Measurements from ENCODE around the gene LAMA3. TPM values are rescaled to one million over a fixed set of nuclear protein-coding genes. Genes with fewer than 3 reads are reported as not detected.

Gene LAMA3
- total and polyA plus RNA-seq, 12 donors = 1.6 to 10.2 (median 4.0) TPM

- Histone ChIP-seq H3K4me1 (replicated peaks in 1 of 2) (no peaks in the 10 kb centered on the region), H3K36me3 (replicated peaks in 1 of 2) (no peaks in the 10 kb centered on the region), H3K27ac (no peak overlapping the region), H3K27me3 (no peaks in the 10 kb centered on the region), H3K4me3 (no peak overlapping the region), H3K9me3 (replicated peaks in 1 of 3) (no peaks in the 10 kb centered on the region)
- TF ChIP-seq POLR2A (IDR thresholded peaks at IDR 0.05) = no peak
- TF ChIP-seq CTCF (IDR thresholded peaks at IDR 0.05) = no peak
- no peak for DNase-seq
- 86 to 91% (median 89%) methylated on average over 3 of the region's 3 CpGs for WGBS, 4 donors
- intact Hi-C loops (cut with DNase I) = no loop called here
These were observed 261.4 kb downstream of the LAMA3 start for GRCh38 chr18:23950644-23951043.

- H3K27me3 ChIP-seq = no peaks in the 10 kb centered on the region
- TF ChIP-seq CTCF (IDR thresholded peaks at IDR 0.05) (no peak), POLR2A (IDR thresholded peaks at IDR 0.05) (no peak)
- no peaks in the 10 kb centered on the region for H3K4me1 ChIP-seq (replicated peaks in 1 of 2)
- H3K36me3 ChIP-seq (replicated peaks in 1 of 2) = no peaks in the 10 kb centered on the region
- no peak for DNase-seq
- no peak overlapping the region for H3K27ac ChIP-seq
- H3K4me3 ChIP-seq = no peak overlapping the region
- intact Hi-C loops (cut with DNase I) = no loop called here
- H3K9me3 ChIP-seq (replicated peaks in 1 of 3) = no peaks in the 10 kb centered on the region
- WGBS, 4 donors = 81 to 94% (median 87%) methylated on average over 5 of the region's 5 CpGs
These were observed 262.0 kb downstream of the LAMA3 start for GRCh38 chr18:23951206-23951605.

- Histone ChIP-seq H3K27me3 (no peaks in the 10 kb centered on the region), H3K36me3 (replicated peaks in 1 of 2) (no peaks in the 10 kb centered on the region), H3K9me3 (replicated peaks in 1 of 3) (no peaks in the 10 kb centered on the region), H3K4me3 (no peak overlapping the region), H3K4me1 (replicated peaks in 1 of 2) (no peaks in the 10 kb centered on the region), H3K27ac (no peak overlapping the region)
- intact Hi-C loops (cut with DNase I) = no loop called here
- WGBS, 4 donors = 84 to 95% (median 95%) methylated on average over 2 of the region's 2 CpGs
- DNase-seq = no peak
- TF ChIP-seq POLR2A (IDR thresholded peaks at IDR 0.05) (no peak), CTCF (IDR thresholded peaks at IDR 0.05) (no peak)
These were observed 264.7 kb downstream of the LAMA3 start for GRCh38 chr18:23953984-23954383.

- intact Hi-C loops (cut with DNase I) = no loop called here
- WGBS, 4 donors = 83 to 96% (median 93%) methylated on average over 3 to 5 of the region's 5 CpGs
- H3K36me3 ChIP-seq (replicated peaks in 1 of 2) = no peaks in the 10 kb centered on the region
- H3K4me3 ChIP-seq = no peak overlapping the region
- DNase-seq = no peak
- no peak overlapping the region for H3K27ac ChIP-seq
- no peaks in the 10 kb centered on the region for H3K9me3 ChIP-seq (replicated peaks in 1 of 3)
- no peaks in the 10 kb centered on the region for H3K27me3 ChIP-seq
- no peak for TF ChIP-seq CTCF (IDR thresholded peaks at IDR 0.05)
- TF ChIP-seq POLR2A (IDR thresholded peaks at IDR 0.05) = no peak
- no peaks in the 10 kb centered on the region for H3K4me1 ChIP-seq (replicated peaks in 1 of 2)
These were observed 267.2 kb downstream of the LAMA3 start for GRCh38 chr18:23956483-23956882.

Data from adrenal gland (tissue), 12 donors.